WTC11 (cell line): ENCODE data around the gene ZDHHC4.

Experiments
- FOXJ3 ChIP-seq: sonication (generic); formaldehyde crosslinking; IDR thresholded peaks from 2 replicates; pipeline ENCODE4 v1.9.0; 2021; ENCODE audit warnings: missing genetic modification reagents, mild to moderate bottlenecking, borderline replicate concordance
- FOXK1 ChIP-seq: sonication (generic); formaldehyde crosslinking; IDR thresholded peaks from 2 replicates; pipeline ENCODE4 v1.8.0; 2022; ENCODE audit warnings: mild to moderate bottlenecking, moderate library complexity, missing genetic modification reagents
- FOXP1 ChIP-seq: sonication (generic); formaldehyde crosslinking; IDR thresholded peaks from 2 replicates; pipeline ENCODE4 v1.8.0; 2022; ENCODE audit warnings: missing genetic modification reagents, mild to moderate bottlenecking, moderate library complexity, borderline replicate concordance
- IRF2 ChIP-seq: sonication (generic); formaldehyde crosslinking; IDR thresholded peaks from 2 replicates; pipeline ENCODE4 v1.8.0; 2022; ENCODE audit warnings: low read depth, missing genetic modification reagents, borderline replicate concordance
- KAT7 ChIP-seq: sonication (generic); formaldehyde crosslinking; IDR thresholded peaks from 2 replicates; pipeline ENCODE4 v1.8.1; 2023; ENCODE audit warnings: missing genetic modification reagents, mild to moderate bottlenecking, borderline replicate concordance
- MXD4 ChIP-seq: fragments of 250-450 bp; sonication (Bioruptor Pico); IDR thresholded peaks from 2 replicates; pipeline ENCODE4 v1.8.0; 2021; ENCODE audit warnings: mild to moderate bottlenecking, moderate library complexity, borderline replicate concordance
- NFYB ChIP-seq: sonication (generic); formaldehyde crosslinking; conservative IDR thresholded peaks from 2 replicates; pipeline ENCODE4 v1.8.0; 2022; ENCODE audit warnings: low read depth, missing genetic modification reagents
- ZBTB21 ChIP-seq: sonication (generic); formaldehyde crosslinking; IDR thresholded peaks from 2 replicates; pipeline ENCODE4 v1.8.1; 2023; ENCODE audit warnings: mild to moderate bottlenecking, missing genetic modification reagents, borderline replicate concordance
- ZNF671 ChIP-seq: fragments of 250-450 bp; sonication (Bioruptor Pico); IDR thresholded peaks from 2 replicates; pipeline ENCODE4 v1.8.0; 2021; ENCODE audit warnings: mild to moderate bottlenecking
- TF ChIP-seq, protein P1 (sequence below): fragments of 200-600 bp; IDR thresholded peaks from 2 replicates; pipeline ENCODE4 v1.8.0; 2022; ENCODE audit warnings: antibody characterized with exemption
- TF ChIP-seq, protein P2 (sequence below): sonication (generic); formaldehyde crosslinking; IDR thresholded peaks from 2 replicates; pipeline ENCODE4 v1.8.1; 2023; ENCODE audit warnings: mild to moderate bottlenecking, missing genetic modification reagents, moderate library complexity
- TF ChIP-seq, protein P3 (sequence below): sonication (generic); formaldehyde crosslinking; IDR thresholded peaks from 2 replicates; pipeline ENCODE4 v1.8.0; 2022; ENCODE audit warnings: mild to moderate bottlenecking, missing genetic modification reagents
- TF ChIP-seq, protein P4 (sequence below): sonication (generic); formaldehyde crosslinking; IDR thresholded peaks from 2 replicates; pipeline ENCODE4 v1.8.1; 2023; ENCODE audit warnings: mild to moderate bottlenecking, missing genetic modification reagents, borderline replicate concordance
- TF ChIP-seq, protein P5 (sequence below): sonication (generic); formaldehyde crosslinking; conservative IDR thresholded peaks from 2 replicates; pipeline ENCODE4 v1.8.1; 2022; ENCODE audit warnings: mild to moderate bottlenecking, missing genetic modification reagents

DNA sequence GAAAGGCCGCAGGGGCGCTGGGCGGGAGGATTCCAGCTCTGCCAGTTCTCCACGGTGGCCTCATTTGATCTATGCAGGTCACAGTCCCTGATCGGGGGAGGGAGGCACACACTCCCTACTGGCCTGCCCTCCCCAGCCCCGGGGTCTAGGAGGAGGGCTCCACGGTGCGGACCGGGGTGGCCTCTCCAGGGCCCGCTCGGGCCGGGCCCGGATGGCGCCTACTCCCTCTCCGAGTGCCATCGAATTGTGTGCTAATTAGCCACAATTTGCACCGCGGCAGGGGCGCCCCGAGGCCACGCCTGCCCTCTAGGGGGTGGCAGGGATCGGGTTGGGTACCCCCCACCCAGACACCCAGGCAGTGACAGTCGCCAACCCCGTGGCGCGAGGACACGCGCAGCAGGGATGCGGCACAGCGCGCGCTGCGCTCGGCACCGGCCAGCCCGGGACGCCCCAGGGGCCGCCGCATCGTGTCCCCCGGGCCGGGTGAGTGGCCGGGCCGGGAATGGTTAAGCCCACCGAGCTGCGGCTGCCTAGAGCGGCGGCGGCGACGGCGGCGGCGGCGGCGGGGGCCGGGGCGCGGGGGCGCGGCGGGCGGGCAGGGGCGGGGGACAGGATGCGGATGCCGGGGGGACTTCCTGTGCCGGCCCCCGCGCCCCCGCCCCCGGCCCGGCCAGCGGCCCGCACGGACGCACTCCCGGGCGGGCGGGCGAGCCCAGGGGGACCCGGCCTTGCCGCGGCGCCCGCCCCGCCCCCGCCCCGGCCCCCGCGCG, 37.9 kb downstream of the ZDHHC4 start, which contains the start of gene ZNF853:
- TF ChIP-seq, protein P1, sequence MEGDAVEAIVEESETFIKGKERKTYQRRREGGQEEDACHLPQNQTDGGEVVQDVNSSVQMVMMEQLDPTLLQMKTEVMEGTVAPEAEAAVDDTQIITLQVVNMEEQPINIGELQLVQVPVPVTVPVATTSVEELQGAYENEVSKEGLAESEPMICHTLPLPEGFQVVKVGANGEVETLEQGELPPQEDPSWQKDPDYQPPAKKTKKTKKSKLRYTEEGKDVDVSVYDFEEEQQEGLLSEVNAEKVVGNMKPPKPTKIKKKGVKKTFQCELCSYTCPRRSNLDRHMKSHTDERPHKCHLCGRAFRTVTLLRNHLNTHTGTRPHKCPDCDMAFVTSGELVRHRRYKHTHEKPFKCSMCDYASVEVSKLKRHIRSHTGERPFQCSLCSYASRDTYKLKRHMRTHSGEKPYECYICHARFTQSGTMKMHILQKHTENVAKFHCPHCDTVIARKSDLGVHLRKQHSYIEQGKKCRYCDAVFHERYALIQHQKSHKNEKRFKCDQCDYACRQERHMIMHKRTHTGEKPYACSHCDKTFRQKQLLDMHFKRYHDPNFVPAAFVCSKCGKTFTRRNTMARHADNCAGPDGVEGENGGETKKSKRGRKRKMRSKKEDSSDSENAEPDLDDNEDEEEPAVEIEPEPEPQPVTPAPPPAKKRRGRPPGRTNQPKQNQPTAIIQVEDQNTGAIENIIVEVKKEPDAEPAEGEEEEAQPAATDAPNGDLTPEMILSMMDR: no peak
- TF ChIP-seq, protein P2, sequence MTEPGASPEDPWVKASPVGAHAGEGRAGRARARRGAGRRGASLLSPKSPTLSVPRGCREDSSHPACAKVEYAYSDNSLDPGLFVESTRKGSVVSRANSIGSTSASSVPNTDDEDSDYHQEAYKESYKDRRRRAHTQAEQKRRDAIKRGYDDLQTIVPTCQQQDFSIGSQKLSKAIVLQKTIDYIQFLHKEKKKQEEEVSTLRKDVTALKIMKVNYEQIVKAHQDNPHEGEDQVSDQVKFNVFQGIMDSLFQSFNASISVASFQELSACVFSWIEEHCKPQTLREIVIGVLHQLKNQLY: no peak
- no peak for TF ChIP-seq NFYB
- TF ChIP-seq, protein P3, sequence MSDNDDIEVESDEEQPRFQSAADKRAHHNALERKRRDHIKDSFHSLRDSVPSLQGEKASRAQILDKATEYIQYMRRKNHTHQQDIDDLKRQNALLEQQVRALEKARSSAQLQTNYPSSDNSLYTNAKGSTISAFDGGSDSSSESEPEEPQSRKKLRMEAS (CRISPR knock-in tag): peak; percentile 55; the same call in 1 of the 2 replicates
- no peak for TF ChIP-seq FOXJ3
- no peak for TF ChIP-seq MXD4
- TF ChIP-seq FOXP1 (CRISPR knock-in tag): peak; percentile 75; the same call in 1 of the 2 replicates
- no peak for TF ChIP-seq FOXK1 (CRISPR knock-in tag)
- TF ChIP-seq, protein P4, sequence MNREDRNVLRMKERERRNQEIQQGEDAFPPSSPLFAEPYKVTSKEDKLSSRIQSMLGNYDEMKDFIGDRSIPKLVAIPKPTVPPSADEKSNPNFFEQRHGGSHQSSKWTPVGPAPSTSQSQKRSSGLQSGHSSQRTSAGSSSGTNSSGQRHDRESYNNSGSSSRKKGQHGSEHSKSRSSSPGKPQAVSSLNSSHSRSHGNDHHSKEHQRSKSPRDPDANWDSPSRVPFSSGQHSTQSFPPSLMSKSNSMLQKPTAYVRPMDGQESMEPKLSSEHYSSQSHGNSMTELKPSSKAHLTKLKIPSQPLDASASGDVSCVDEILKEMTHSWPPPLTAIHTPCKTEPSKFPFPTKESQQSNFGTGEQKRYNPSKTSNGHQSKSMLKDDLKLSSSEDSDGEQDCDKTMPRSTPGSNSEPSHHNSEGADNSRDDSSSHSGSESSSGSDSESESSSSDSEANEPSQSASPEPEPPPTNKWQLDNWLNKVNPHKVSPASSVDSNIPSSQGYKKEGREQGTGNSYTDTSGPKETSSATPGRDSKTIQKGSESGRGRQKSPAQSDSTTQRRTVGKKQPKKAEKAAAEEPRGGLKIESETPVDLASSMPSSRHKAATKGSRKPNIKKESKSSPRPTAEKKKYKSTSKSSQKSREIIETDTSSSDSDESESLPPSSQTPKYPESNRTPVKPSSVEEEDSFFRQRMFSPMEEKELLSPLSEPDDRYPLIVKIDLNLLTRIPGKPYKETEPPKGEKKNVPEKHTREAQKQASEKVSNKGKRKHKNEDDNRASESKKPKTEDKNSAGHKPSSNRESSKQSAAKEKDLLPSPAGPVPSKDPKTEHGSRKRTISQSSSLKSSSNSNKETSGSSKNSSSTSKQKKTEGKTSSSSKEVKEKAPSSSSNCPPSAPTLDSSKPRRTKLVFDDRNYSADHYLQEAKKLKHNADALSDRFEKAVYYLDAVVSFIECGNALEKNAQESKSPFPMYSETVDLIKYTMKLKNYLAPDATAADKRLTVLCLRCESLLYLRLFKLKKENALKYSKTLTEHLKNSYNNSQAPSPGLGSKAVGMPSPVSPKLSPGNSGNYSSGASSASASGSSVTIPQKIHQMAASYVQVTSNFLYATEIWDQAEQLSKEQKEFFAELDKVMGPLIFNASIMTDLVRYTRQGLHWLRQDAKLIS (CRISPR knock-in tag): no peak
- TF ChIP-seq, protein P5, sequence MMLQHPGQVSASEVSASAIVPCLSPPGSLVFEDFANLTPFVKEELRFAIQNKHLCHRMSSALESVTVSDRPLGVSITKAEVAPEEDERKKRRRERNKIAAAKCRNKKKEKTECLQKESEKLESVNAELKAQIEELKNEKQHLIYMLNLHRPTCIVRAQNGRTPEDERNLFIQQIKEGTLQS (CRISPR knock-in tag): no peak
- 0 out of 2 replicates have a peak, but pooled peaks have one; percentile 54 for TF ChIP-seq ZBTB21
- no peak for TF ChIP-seq ZNF671 (CRISPR knock-in tag)
- no peak for TF ChIP-seq IRF2
- no peak for TF ChIP-seq KAT7 (CRISPR knock-in tag)
